Airway epithelial cell (primary cell): ENCODE measurements around the gene SPRR2D. TPM values are rescaled to one million over a fixed set of nuclear protein-coding genes. Genes with fewer than 3 reads are reported as not detected.

Experiments used
- total RNA-seq: library from RNA; depleted of rRNA; stranded (reverse); fragments of >200 nt; gene quantifications from 2 replicates; pipeline ENCODE4 v1.2.3, GENCODE V29; 2015

Gene SPRR2D
- 14.5 and 17.9 TPM in 2 replicates for total RNA-seq

DNA sequence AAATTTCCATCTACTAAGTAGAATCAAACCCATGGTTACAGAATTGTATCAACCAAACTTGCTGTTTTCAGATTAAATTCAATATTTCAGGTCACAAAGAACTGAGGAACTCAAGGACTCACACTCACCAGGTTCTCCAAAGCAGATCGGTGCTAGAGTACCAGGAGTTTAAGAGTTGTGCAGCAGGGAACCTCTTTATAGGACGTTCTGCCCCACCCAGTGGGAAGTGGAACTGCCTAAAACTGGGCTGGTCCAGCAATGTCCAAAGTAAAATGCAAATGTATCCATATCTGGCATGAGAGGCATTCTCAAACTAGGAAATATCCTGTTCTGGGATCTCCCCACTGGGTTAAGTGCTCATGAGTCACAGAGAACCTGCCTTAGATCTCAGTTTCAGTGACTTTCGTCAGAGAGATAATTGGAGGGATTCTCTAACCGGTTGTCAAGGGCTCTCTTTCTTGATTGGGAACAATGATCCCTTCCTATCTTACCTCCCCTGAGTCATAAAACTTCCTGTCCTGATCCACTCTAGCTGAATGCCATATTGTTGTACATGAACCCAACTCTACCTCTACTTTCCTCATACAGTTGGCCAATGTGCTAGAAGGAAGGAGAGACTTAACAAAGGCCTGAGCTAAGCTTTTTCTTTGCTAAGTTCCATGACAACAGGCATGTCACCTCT, at the start of gene SPRR2D:
Gene SPRR2D, minus strand, starts transcription at position 171 of the 682 bp plus-strand sequence. CDS start 774 bp downstream, outside the sequence.

GRCh38 chr1:153071511-153071910, 30.6 kb upstream of the SPRR2D start, which contains the start of gene SPRR2B:
Gene SPRR2B (minus strand): TSS chr1:153071611. CDS start chr1:153070839, 772 bp downstream.

DNA sequence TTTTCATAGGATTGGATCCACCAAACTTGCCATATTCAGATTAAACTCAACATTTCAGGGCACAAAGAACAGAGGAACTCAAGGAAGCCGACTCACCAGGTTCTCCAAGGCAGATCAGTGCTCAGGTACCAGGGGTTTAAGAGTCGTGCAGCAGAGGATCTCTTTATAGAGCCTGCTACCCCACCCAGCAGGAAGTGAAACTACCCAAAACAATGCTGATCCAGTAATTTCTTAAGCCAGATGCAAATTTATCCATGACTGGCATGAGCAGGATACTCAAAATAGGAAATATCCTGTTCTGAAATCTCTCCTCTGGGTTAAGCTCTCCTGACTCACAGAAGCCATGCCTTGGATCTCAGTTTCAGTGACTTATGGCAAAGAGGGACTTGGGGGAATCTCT, 16.5 kb upstream of the SPRR2D start, which contains the start of gene SPRR2A:
Gene SPRR2A, minus strand, starts transcription at position 138 of the 400 bp plus-strand sequence. CDS start 777 bp downstream, outside the sequence.

GRCh38 chr1:153030895-153031294, 10.0 kb downstream of the SPRR2D start, which contains the start of gene SPRR1B:
Gene SPRR1B (plus strand): TSS chr1:153031203. CDS start chr1:153032346, 1,143 bp downstream.

DNA sequence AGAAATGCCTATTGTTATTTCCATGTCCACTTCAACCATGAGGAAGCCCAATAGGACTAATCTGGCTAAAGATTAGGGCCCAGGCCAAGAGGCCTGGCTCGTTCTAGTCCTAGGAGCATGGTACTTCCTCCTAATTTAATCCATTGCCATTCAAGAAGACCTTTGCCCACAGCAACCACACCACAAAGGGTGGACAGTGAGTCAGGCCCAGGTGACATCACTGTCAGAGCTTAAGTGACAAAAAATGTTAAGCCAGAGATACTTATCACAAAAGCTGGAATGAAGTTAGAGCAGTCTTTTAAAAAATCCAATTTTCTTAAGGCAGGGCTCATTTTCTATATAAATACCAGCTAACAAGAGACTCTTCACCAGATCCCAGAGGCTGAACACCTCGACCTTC, 39.5 kb downstream of the SPRR2D start, which contains the start of gene SPRR3:
Gene SPRR3, plus strand, starts transcription at position 368 of the 400 bp plus-strand sequence. CDS start 1,272 bp downstream, outside the sequence.

Other genes with a start within 250 kb of the SPRR2D start
- gene LCE1D, start 244.4 kb downstream of the SPRR2D start, total RNA-seq = not detected in 2 replicates
- gene LCE1C, start 234.5 kb downstream of the SPRR2D start, total RNA-seq = not detected in 2 replicates
- gene LCE1B, start 229.1 kb downstream of the SPRR2D start, total RNA-seq = not detected in 2 replicates
- gene LCE1A, start 213.6 kb downstream of the SPRR2D start, total RNA-seq = not detected in 2 replicates
- not detected in 2 replicates for gene LCE6A, start 198.3 kb downstream of the SPRR2D start, total RNA-seq
- not detected in 2 replicates for gene LCE7A, start 181.1 kb downstream of the SPRR2D start, total RNA-seq
- gene SMCP, start 162.8 kb downstream of the SPRR2D start, total RNA-seq = not detected in 2 replicates
- gene IVL, start 132.6 kb downstream of the SPRR2D start, total RNA-seq = 46.3 and 60.1 TPM in 2 replicates
- 0.71 TPM in 1 of 2 replicates, not detected in the other for gene SPRR5, start 93.9 kb downstream of the SPRR2D start, total RNA-seq
- gene SPRR4, start 70.5 kb downstream of the SPRR2D start, total RNA-seq = not detected in 2 replicates
- 83.3 and 172 TPM in 2 replicates for gene SPRR1A, start 57.0 kb downstream of the SPRR2D start, total RNA-seq
- 286 and 324 TPM in 2 replicates for gene SPRR3, start 39.4 kb downstream of the SPRR2D start, total RNA-seq
- 1,378 and 2,304 TPM in 2 replicates for gene SPRR1B, start 9.9 kb downstream of the SPRR2D start, total RNA-seq
- 8.3 and 8.4 TPM in 2 replicates for gene SPRR2A, start 16.4 kb upstream of the SPRR2D start, total RNA-seq
- not detected in 2 replicates for gene SPRR2B, start 30.5 kb upstream of the SPRR2D start, total RNA-seq
- gene SPRR2E, start 53.4 kb upstream of the SPRR2D start, total RNA-seq = 5.4 and 6.5 TPM in 2 replicates
- 0.28 TPM in 1 of 2 replicates, not detected in the other for gene SPRR2F, start 72.4 kb upstream of the SPRR2D start, total RNA-seq
- gene SPRR2G, start 109.8 kb upstream of the SPRR2D start, total RNA-seq = not detected in 2 replicates
- not detected in 2 replicates for gene LELP1, start 162.3 kb upstream of the SPRR2D start, total RNA-seq
- gene PRR9, start 176.5 kb upstream of the SPRR2D start, total RNA-seq = not detected in 2 replicates
- not detected in 2 replicates for gene LORICRIN, start 218.6 kb upstream of the SPRR2D start, total RNA-seq